DND-41 (cell line): ENCODE measurements around the gene CDC26.

Source experiments
- CTCF ChIP-seq: IDR thresholded peaks from 2 replicates; pipeline ENCODE4 v1.5.1; 2012; ENCODE audit warnings: borderline replicate concordance, low read length, moderate library complexity, mild to moderate bottlenecking; ENCODE audit not compliant: poor library complexity, severe bottlenecking; ENCODE audit errors: extremely low read depth
- EZH2 ChIP-seq: IDR thresholded peaks from 3 replicates; pipeline ENCODE4 v1.6.1; 2012; ENCODE audit warnings: borderline replicate concordance, low read depth, mild to moderate bottlenecking, moderate library complexity, low read length, inconsistent platforms; ENCODE audit not compliant: severe bottlenecking

- TF ChIP-seq CTCF = no peak
- no peak for TF ChIP-seq EZH2
Observed at GRCh38 chr9:113237026-113237425, 38.3 kb downstream of the CDC26 start.
